IMR-90 (cell line): ENCODE data around the gene KCNMA1. TPM values are rescaled to one million over a fixed set of nuclear protein-coding genes. Genes with fewer than 3 reads are reported as not detected.

ENCODE experiments used
- ATAC-seq: fragments of 200-7000 bp; cut with Tn5 transposase; 2 replicates; pipeline ENCODE4 v1.9.1; 2020; ENCODE audit warnings: low read depth, mild to moderate bottlenecking, moderate library complexity
- BruUV-seq: library from RNA; stranded (reverse); fragments of 400-500 nt; replicated peaks from 2 replicates; lab custom pipeline; 2021; lab: Mats Ljungman, UMichigan
- CTCF ChIA-PET: fragments of 300-600 bp; formaldehyde crosslinking; extraction: SDS; loops from one replicate; lab custom pipeline; 2021; ENCODE audit warnings: antibody characterized with exemption; lab: Yijun Ruan, JAX
- POLR2A ChIA-PET: fragments of 300-600 bp; sonication (Branson Sonifier 250); formaldehyde crosslinking; loops from one replicate; lab custom pipeline; 2022; ENCODE audit warnings: antibody characterized with exemption; ENCODE audit not compliant: unreplicated experiment; lab: Charles Lee
- DNase-seq: peaks from one replicate; pipeline ENCODE4 v3.0.0; 2013
- H2AFZ ChIP-seq: replicated peaks from 2 replicates; pipeline ENCODE3; 2013; ENCODE audit warnings: low read length, mild to moderate bottlenecking; ENCODE audit not compliant: poor library complexity
- H2AK5ac ChIP-seq: 2 replicates; pipeline ENCODE4 v1.6.1; 2013; ENCODE audit warnings: low read depth, low read length, inconsistent platforms
- H2AK9ac ChIP-seq: replicated peaks from 2 replicates; pipeline ENCODE3; 2013; ENCODE audit warnings: mild to moderate bottlenecking, low read depth, low read length, moderate library complexity; ENCODE audit not compliant: poor library complexity
- H2BK120ac ChIP-seq: 2 replicates; pipeline ENCODE4 v1.6.1; 2013; ENCODE audit warnings: low read depth, low read length, inconsistent platforms
- H2BK15ac ChIP-seq: 3 replicates; pipeline ENCODE4 v1.6.1; 2013; ENCODE audit warnings: low read depth, low read length, inconsistent platforms
- H2BK20ac ChIP-seq: 2 replicates; pipeline ENCODE4 v1.6.1; 2013; ENCODE audit warnings: low read depth, mild to moderate bottlenecking, inconsistent platforms, low read length, moderate library complexity
- H2BK5ac ChIP-seq: 2 replicates; pipeline ENCODE4 v1.6.1; 2013; ENCODE audit warnings: mild to moderate bottlenecking, low read depth, low read length, inconsistent platforms; ENCODE audit not compliant: poor library complexity, severe bottlenecking
- H3K14ac ChIP-seq: replicated peaks from 2 replicates; pipeline ENCODE4 v1.6.1; 2013; ENCODE audit warnings: low read depth, low read length, inconsistent platforms
- H3K18ac ChIP-seq: 2 replicates; pipeline ENCODE4 v1.6.1; 2013; ENCODE audit warnings: low read depth, low read length, control low read depth
- H3K23ac ChIP-seq: 2 replicates; pipeline ENCODE4 v1.6.1; 2013; ENCODE audit warnings: low read depth, low read length, inconsistent platforms
- H3K27ac ChIP-seq: 2 replicates; pipeline ENCODE4 v1.5.1; 2013; ENCODE audit warnings: mild to moderate bottlenecking, control low read depth, low read length; ENCODE audit not compliant: insufficient read depth
- H3K27me3 ChIP-seq: 2 replicates; pipeline ENCODE4 v1.6.1; 2013; ENCODE audit warnings: low read length; ENCODE audit not compliant: control insufficient read depth, insufficient read depth
- H3K36me3 ChIP-seq: 2 replicates; pipeline ENCODE4 v1.6.1; 2013; ENCODE audit warnings: low read length, mixed read lengths; ENCODE audit not compliant: control insufficient read depth, insufficient read depth
- H3K4ac ChIP-seq: 2 replicates; pipeline ENCODE4 v1.6.1; 2013; ENCODE audit warnings: low read depth, low read length, inconsistent platforms
- H3K4me1 ChIP-seq: 2 replicates; pipeline ENCODE4 v1.6.1; 2013; ENCODE audit warnings: low read length, mixed read lengths; ENCODE audit not compliant: control insufficient read depth, insufficient read depth
- H3K4me2 ChIP-seq: 2 replicates; pipeline ENCODE4 v1.6.1; 2013; ENCODE audit warnings: low read depth, mild to moderate bottlenecking, control low read depth, low read length, moderate library complexity
- H3K4me3 ChIP-seq: 2 replicates; pipeline ENCODE4 v1.5.1; 2013; ENCODE audit warnings: low read depth, mild to moderate bottlenecking, control low read depth, low read length, moderate library complexity; ENCODE audit not compliant: insufficient read depth
- H3K56ac ChIP-seq: 2 replicates; pipeline ENCODE4 v1.6.1; 2013; ENCODE audit warnings: low read length, inconsistent platforms; ENCODE audit not compliant: insufficient read depth; ENCODE audit errors: extremely low read depth
- H3K79me1 ChIP-seq, 2 experiments: 2 replicates each; pipeline ENCODE4 v1.6.1; 2013; ENCODE audit warnings: low read length in 2 of 2, inconsistent platforms in 1 of 2, low read depth in 1 of 2
- H3K9ac ChIP-seq: 2 replicates; pipeline ENCODE4 v1.6.1; 2013; ENCODE audit warnings: low read depth, low read length, control low read depth
- H3K9me1 ChIP-seq: 2 replicates; pipeline ENCODE4 v1.6.1; 2013; ENCODE audit warnings: low read length, inconsistent platforms; ENCODE audit not compliant: insufficient read depth
- H3K9me3 ChIP-seq: 2 replicates; pipeline ENCODE4 v1.6.1; 2013; ENCODE audit warnings: low read length; ENCODE audit not compliant: control insufficient read depth, insufficient read depth
- H4K20me1 ChIP-seq: 2 replicates; pipeline ENCODE4 v1.6.1; 2013; ENCODE audit warnings: low read length, inconsistent platforms; ENCODE audit not compliant: insufficient read depth
- H4K5ac ChIP-seq: 2 replicates; pipeline ENCODE4 v1.6.1; 2013; ENCODE audit warnings: mild to moderate bottlenecking, low read depth, low read length, control low read depth
- H4K8ac ChIP-seq, 2 experiments: 2 replicates each; pipeline ENCODE4 v1.6.1; 2013; ENCODE audit warnings: low read depth in 2 of 2, low read length in 2 of 2, control low read depth in 1 of 2, inconsistent platforms in 1 of 2
- H4K91ac ChIP-seq: 2 replicates; pipeline ENCODE4 v1.6.1; 2013; ENCODE audit warnings: low read depth, low read length, inconsistent platforms; ENCODE audit not compliant: insufficient read depth
- BHLHE40 ChIP-seq: fragments of 150-350 bp; IDR thresholded peaks from 2 replicates; pipeline ENCODE4 v1.6.1; 2016; ENCODE audit warnings: mild to moderate bottlenecking, low read depth, low read length
- CEBPB ChIP-seq: IDR thresholded peaks from 2 replicates; pipeline ENCODE4 v1.6.1; 2012; ENCODE audit warnings: low read depth, low read length, improper control_type of control experiment
- CHD1 ChIP-seq: IDR thresholded peaks from 2 replicates; pipeline ENCODE4 v1.6.1; 2012; ENCODE audit warnings: low read depth, low read length, improper control_type of control experiment
- CTCF ChIP-seq: conservative IDR thresholded peaks from 2 replicates; pipeline ENCODE4 v1.5.1; 2012; ENCODE audit warnings: mild to moderate bottlenecking, low read depth, low read length, improper control_type of control experiment
- ELK1 ChIP-seq: fragments of 150-350 bp; IDR thresholded peaks from 2 replicates; pipeline ENCODE4 v1.6.1; 2016; ENCODE audit warnings: low read depth, mild to moderate bottlenecking, low read length, moderate library complexity, borderline replicate concordance
- FOS ChIP-seq: fragments of 150-350 bp; IDR thresholded peaks from 2 replicates; pipeline ENCODE4 v1.6.1; 2016; ENCODE audit warnings: low read depth, low read length
- MAFK ChIP-seq: IDR thresholded peaks from 2 replicates; pipeline ENCODE4 v1.6.1; 2012; ENCODE audit warnings: low read depth, low read length, improper control_type of control experiment
- MXI1 ChIP-seq: IDR thresholded peaks from 2 replicates; pipeline ENCODE4 v1.6.1; 2012; ENCODE audit warnings: low read depth, mild to moderate bottlenecking, low read length, moderate library complexity, borderline replicate concordance
- NFE2L2 ChIP-seq: fragments of 150-350 bp; IDR thresholded peaks from 2 replicates; pipeline ENCODE4 v1.6.1; 2016; ENCODE audit warnings: low read depth, mild to moderate bottlenecking, low read length
- POLR2A ChIP-seq: IDR thresholded peaks from 2 replicates; pipeline ENCODE4 v1.6.1; 2012; ENCODE audit warnings: mild to moderate bottlenecking, low read depth, low read length
- RAD21 ChIP-seq: IDR thresholded peaks from 2 replicates; pipeline ENCODE4 v1.6.1; 2012; ENCODE audit warnings: low read length, improper control_type of control experiment
- RCOR1 ChIP-seq: IDR thresholded peaks from 2 replicates; pipeline ENCODE4 v1.6.1; 2012; ENCODE audit warnings: mild to moderate bottlenecking, low read length, improper control_type of control experiment; ENCODE audit not compliant: insufficient replicate concordance
- SMC3 ChIP-seq: fragments of 150-350 bp; IDR thresholded peaks from 2 replicates; pipeline ENCODE4 v1.6.1; 2016; ENCODE audit warnings: low read depth, mild to moderate bottlenecking, antibody characterized with exemption, low read length, moderate library complexity
- USF2 ChIP-seq: fragments of 150-350 bp; IDR thresholded peaks from 2 replicates; pipeline ENCODE4 v1.6.1; 2017; ENCODE audit warnings: mild to moderate bottlenecking, antibody characterized with exemption, low read length, low read depth
- WGBS, 2 experiments: methylation state at CpG; one replicate each; pipeline versions ENCODE4 v1.1.5 to v1.1.7; 2013; ENCODE audit warnings: missing lambda C conversion rate in 2 of 2; ENCODE audit not compliant: insufficient read length in 1 of 2; ENCODE audit errors: extremely low coverage in 2 of 2; 5-methylcytosine and 5-hydroxymethylcytosine counted together
- dilution Hi-C: fragments of 300-500 bp; cut with HindIII; formaldehyde crosslinking; loops from one replicate; pipeline ENCODE4 v1.14.3; 2018; ENCODE audit warnings: low sequenced_read_pairs; ENCODE audit not compliant: unreplicated experiment
- in situ Hi-C: fragments of 300-500 bp; cut with MboI; formaldehyde crosslinking; loops from 3 replicates; pipeline ENCODE4 v1.14.3; 2019; ENCODE audit warnings: low sequenced_read_pairs, inconsistent platforms, mixed read lengths
- intact Hi-C: fragments of 100-400 bp; cut with micrococcal nuclease; formaldehyde crosslinking; loops from 2 replicates; pipeline ENCODE4 v1.10.0; 2022
- polyA plus RNA-seq, 3 experiments: library from polyadenylated mRNA; depleted of rRNA; stranded (reverse); fragments of >200 nt; gene quantifications; 2 replicates each; pipeline ENCODE4 v1.2.3, GENCODE V29; 2012; ENCODE audit warnings: low replicate concordance in 1 of 3
- total RNA-seq: library from RNA; depleted of rRNA; stranded (reverse); fragments of >200 nt; gene quantifications from 2 replicates; pipeline ENCODE4 v1.2.3, GENCODE V29; 2012

KCNMA1 gene
- total and polyA plus RNA-seq, 2 of the 4 experiments (the other 2 are of a cell fraction), result 25.6 to 29.6 TPM

GRCh38 chr10:77074104-77074624 is 563.4 kb downstream of the KCNMA1 start:
- no peak for ATAC-seq
- no peak overlapping the region for H3K14ac ChIP-seq
- BruUV-seq, result no TSS peak
- H4K91ac ChIP-seq, result no peak overlapping the region
- no peak overlapping the region for H3K27ac ChIP-seq
- 43% methylated on average over 1 of the region's 2 CpGs; no CpG with 5 or more reads in 1 of the 2 experiments for WGBS, 2 experiments
- no peak overlapping the region for H2AK9ac ChIP-seq
- H3K4me3 ChIP-seq, result no peak overlapping the region
- in situ Hi-C loops, result no loop called here
- no peak overlapping the region for H3K4ac ChIP-seq
- no peak overlapping the region for H4K5ac ChIP-seq
- no peak overlapping the region for H3K56ac ChIP-seq
- no peaks in the 10 kb centered on the region for H3K79me1 ChIP-seq
- H3K23ac ChIP-seq, result no peak overlapping the region
- H2AFZ ChIP-seq, result no peak overlapping the region
- no peak overlapping the region for H2BK120ac ChIP-seq
- H3K9ac ChIP-seq, result no peak overlapping the region
- H3K4me2 ChIP-seq, result no peak overlapping the region
- H3K9me1 ChIP-seq, result peaks cover 4% of the 10 kb centered on the region; the same call in 1 of the 2 replicates
- DNase-seq, result no peak
- POLR2A ChIA-PET, result no interaction called here
- TF ChIP-seq CHD1, result no peak
- TF ChIP-seq SMC3, result no peak
- no peak for TF ChIP-seq ELK1
- no peak for TF ChIP-seq RCOR1
- no peak for TF ChIP-seq USF2
- TF ChIP-seq FOS, result no peak
- TF ChIP-seq MAFK, result no peak
- no peak for TF ChIP-seq POLR2A
- no peak for TF ChIP-seq NFE2L2
- no peak for TF ChIP-seq CTCF
- no peak for TF ChIP-seq RAD21
- TF ChIP-seq MXI1, result no peak
- TF ChIP-seq BHLHE40, result no peak
- no peak for TF ChIP-seq CEBPB
- H2BK20ac ChIP-seq, result no peak overlapping the region
- dilution Hi-C loops, result no loop called here
- H3K4me1 ChIP-seq, result no peaks in the 10 kb centered on the region
- H3K27me3 ChIP-seq, result no peaks in the 10 kb centered on the region
- H3K36me3 ChIP-seq, result no peaks in the 10 kb centered on the region
- H3K18ac ChIP-seq, result no peak overlapping the region
- no peak overlapping the region for H2BK5ac ChIP-seq
- no peaks in the 10 kb centered on the region for H3K9me3 ChIP-seq
- H2AK5ac ChIP-seq, result no peak overlapping the region
- CTCF ChIA-PET, result no interaction called here
- H4K8ac ChIP-seq, result no peak overlapping the region
- no peaks in the 10 kb centered on the region for H4K20me1 ChIP-seq
- intact Hi-C loops, result no loop called here
- no peak overlapping the region for H2BK15ac ChIP-seq
